ENCODE data around the gene FSTL1. TPM values are rescaled to one million over a fixed set of nuclear protein-coding genes. Genes with fewer than 3 reads are reported as not detected.

The FSTL1 gene
- 42.8 to 79.0 TPM (median 67.5 TPM) in 5 replicates for total RNA-seq (2022; extraction: Qiagen RNA extraction)

GRCh38 chr3:120450600-120451271 is at the start of gene FSTL1:
Gene FSTL1 (minus strand): TSS chr3:120450992. CDS start chr3:120450746, 246 bp downstream.

GRCh38 chr3:120348991-120349854 is 101.6 kb downstream of the FSTL1 start, which contains the start of gene LRRC58:
Gene LRRC58 (minus strand): TSS chr3:120349354. CDS start chr3:120349243, 111 bp downstream.

Other genes with a start within 250 kb of the FSTL1 start
- 0.24 to 0.49 TPM (median 0.36 TPM) in 5 replicates for gene GPR156, start 165.8 kb downstream of the FSTL1 start, total RNA-seq (2022; extraction: Qiagen RNA extraction)
- gene LRRC58, start 101.6 kb downstream of the FSTL1 start, total RNA-seq (2022; extraction: Qiagen RNA extraction), result 12.1 to 17.4 TPM (median 14.5 TPM) in 5 replicates
- gene NDUFB4, start 145.3 kb upstream of the FSTL1 start, total RNA-seq (2022; extraction: Qiagen RNA extraction), result 204 to 235 TPM (median 215 TPM) in 5 replicates
- 16.4 to 23.7 TPM (median 21.8 TPM) in 5 replicates for gene HGD, start 231.2 kb upstream of the FSTL1 start, total RNA-seq (2022; extraction: Qiagen RNA extraction)